CD4-positive, alpha-beta memory T cell (primary cell): Measurements from ENCODE around the gene LRRC72. TPM values are rescaled to one million over a fixed set of nuclear protein-coding genes. Genes with fewer than 3 reads are reported as not detected.
"Not testable (repeated sequence)": the region's sequence is repeated elsewhere in the genome, so short reads cannot be mapped to it uniquely, and the experiment has no call there.

Experiments used
- CTCF ChIA-PET: fragments of 350-600 bp; sonication (Branson Sonifier 250); formaldehyde crosslinking; loops from one replicate; lab custom pipeline; 2021; ENCODE audit warnings: inconsistent platforms; ENCODE audit not compliant: partially characterized antibody; lab: Charles Lee
- POLR2A ChIA-PET: fragments of 350-600 bp; sonication (Branson Sonifier 250); formaldehyde crosslinking; loops from one replicate; lab custom pipeline; 2021; ENCODE audit not compliant: partially characterized antibody; lab: Charles Lee
- DNase-seq, 5 donors: peaks; one replicate each; pipeline versions ENCODE4 v3.0.0 to v3.0.0-alpha.2; 2020 to 2022; ENCODE audit warnings: mixed read lengths in 1 of 5
- H3K27ac ChIP-seq: one replicate; pipeline ENCODE4 v1.7.0; 2013; ENCODE audit warnings: low read depth, low read length
- H3K27me3 ChIP-seq: 2 replicates; pipeline ENCODE4 v1.7.0; 2013; ENCODE audit warnings: mild to moderate bottlenecking, low read length, moderate library complexity; ENCODE audit not compliant: insufficient read depth
- H3K36me3 ChIP-seq: 2 replicates; pipeline ENCODE4 v1.7.0; 2013; ENCODE audit warnings: mild to moderate bottlenecking, low read length, moderate library complexity; ENCODE audit not compliant: insufficient read depth
- H3K4me1 ChIP-seq: 2 replicates; pipeline ENCODE4 v1.7.0; 2013; ENCODE audit warnings: mild to moderate bottlenecking, low read length, moderate library complexity; ENCODE audit not compliant: insufficient read depth
- H3K4me3 ChIP-seq, 2 donors: one replicate each; pipeline ENCODE4 v1.7.0; 2013; ENCODE audit warnings: low read length in 2 of 2, mild to moderate bottlenecking in 1 of 2
- H3K9me3 ChIP-seq, 2 donors: one replicate each; pipeline ENCODE4 v1.7.0; 2013; ENCODE audit warnings: low read length in 2 of 2, control low read depth in 1 of 2; ENCODE audit not compliant: control insufficient read depth in 1 of 2
- H3K27ac Mint-ChIP-seq, 7 donors: one replicate each; pipeline ENCODE4 v1.8.0; 2020 to 2021; ENCODE audit warnings: mixed read lengths in 7 of 7, mild to moderate bottlenecking in 6 of 7, inconsistent platforms in 3 of 7, moderate library complexity in 3 of 7
- H3K27me3 Mint-ChIP-seq, 2 donors: one replicate each; pipeline ENCODE4 v1.8.0; 2020 to 2021; ENCODE audit warnings: mixed read lengths in 2 of 2
- H3K36me3 Mint-ChIP-seq, 2 donors: one replicate each; pipeline ENCODE4 v1.8.0; 2020 to 2021; ENCODE audit warnings: mixed read lengths in 2 of 2, inconsistent platforms in 1 of 2, mild to moderate bottlenecking in 1 of 2
- H3K4me1 Mint-ChIP-seq, 4 donors: one replicate each; pipeline ENCODE4 v1.8.0; 2020 to 2021; ENCODE audit warnings: mixed read lengths in 4 of 4, mild to moderate bottlenecking in 1 of 4
- H3K4me3 Mint-ChIP-seq, 8 donors: one replicate each; pipeline ENCODE4 v1.8.0; 2020 to 2021; ENCODE audit warnings: mixed read lengths in 8 of 8, mild to moderate bottlenecking in 7 of 8, moderate library complexity in 6 of 8, inconsistent platforms in 3 of 8
- H3K9me3 Mint-ChIP-seq, 8 donors: one replicate each; pipeline ENCODE4 v1.8.0; 2020 to 2021; ENCODE audit warnings: mixed read lengths in 8 of 8, mild to moderate bottlenecking in 5 of 8, inconsistent platforms in 3 of 8, moderate library complexity in 1 of 8
- intact Hi-C: fragments of 100-400 bp; cut with micrococcal nuclease; formaldehyde crosslinking; loops from one replicate; pipeline ENCODE4 v1.15.1; 2023
- polyA plus RNA-seq, 2 donors: library from polyadenylated mRNA; unstranded; fragments of 300-500 nt; fragmentation: Illumina TruSeq; gene quantifications; one replicate each; pipeline ENCODE4 v1.2.3, GENCODE V29; 2021
- total RNA-seq, 2 experiments: library from RNA; stranded (reverse); gene quantifications; one replicate each; pipeline ENCODE4 v1.2.3, GENCODE V29; 2021

LRRC72 gene
- total and polyA plus RNA-seq, 4 experiments from 2014 or later, result not detected

GRCh38 chr7:16494551-16494950 is 32.1 kb upstream of the LRRC72 start:
- no peak overlapping the region for H3K4me3 ChIP-seq
- H3K9me3 ChIP-seq, result no peaks in the 10 kb centered on the region
- H3K27ac ChIP-seq, result no peak overlapping the region
- Mint-ChIP-seq H3K4me1 (no peaks in the 10 kb centered on the region), H3K9me3 (no peaks in the 10 kb centered on the region), H3K36me3 (no peaks in the 10 kb centered on the region), H3K4me3 (no peak overlapping the region), H3K27me3 (peaks cover 4 to 6% of the 10 kb centered on the region in 2 donors), H3K27ac (no peak overlapping the region)
- no peaks in the 10 kb centered on the region for H3K4me1 ChIP-seq
- H3K36me3 ChIP-seq, result no peaks in the 10 kb centered on the region
- ChIA-PET CTCF (interaction anchor here (1.2 kb wide), 1 partner anchor 423 kb away, joined by 3 read pairs; no protein-coding TSS in a partner anchor), POLR2A (no interaction called here)
- DNase-seq, result no peak
- intact Hi-C loops, result no loop called here
- no peaks in the 10 kb centered on the region for H3K27me3 ChIP-seq

GRCh38 chr7:16494955-16495719 is 31.5 kb upstream of the LRRC72 start:
- intact Hi-C loops, result no loop called here
- no peaks in the 10 kb centered on the region for H3K36me3 Mint-ChIP-seq
- CTCF ChIA-PET, result interaction anchor here (1.2 kb wide), 1 partner anchor 424 kb away, joined by 3 read pairs; no protein-coding TSS in a partner anchor

GRCh38 chr7:16498122-16498521 is 28.5 kb upstream of the LRRC72 start:
- intact Hi-C loops, result no loop called here
- Mint-ChIP-seq H3K9me3 (no peaks in the 10 kb centered on the region), H3K4me1 (no peaks in the 10 kb centered on the region), H3K36me3 (no peaks in the 10 kb centered on the region), H3K27me3 (peaks cover 6 to 9% of the 10 kb centered on the region in 2 donors), H3K27ac (no peak overlapping the region), H3K4me3 (no peak overlapping the region)
- Histone ChIP-seq H3K9me3 (no peaks in the 10 kb centered on the region), H3K36me3 (no peaks in the 10 kb centered on the region), H3K27ac (no peak overlapping the region), H3K27me3 (no peaks in the 10 kb centered on the region), H3K4me3 (no peak overlapping the region), H3K4me1 (no peaks in the 10 kb centered on the region)
- CTCF ChIA-PET, result interaction anchor here (0.7 to 1.3 kb wide), 3 partner anchors 11 to 67 kb away, joined by 3 to 4 read pairs (median 4); no protein-coding TSS in a partner anchor
- POLR2A ChIA-PET, result no interaction called here
- DNase-seq, result no peak

More at GRCh38 chr7:16494955-16495719, 31.5 kb upstream of the LRRC72 start:
- Histone ChIP-seq H3K4me1 (no peaks in the 10 kb centered on the region), H3K27me3 (no peaks in the 10 kb centered on the region), H3K27ac (no peak overlapping the region), H3K4me3 (no peak overlapping the region), H3K9me3 (no peaks in the 10 kb centered on the region), H3K36me3 (no peaks in the 10 kb centered on the region)
- no peak for DNase-seq
- H3K27me3 Mint-ChIP-seq, result peaks cover 4 to 6% of the 10 kb centered on the region in 2 donors
- POLR2A ChIA-PET, result no interaction called here
- no peak overlapping the region for H3K27ac Mint-ChIP-seq
- no peaks in the 10 kb centered on the region for H3K9me3 Mint-ChIP-seq
- no peaks in the 10 kb centered on the region for H3K4me1 Mint-ChIP-seq
- H3K4me3 Mint-ChIP-seq, result no peak overlapping the region

- no peaks in the 10 kb centered on the region for H3K4me1 ChIP-seq
- Mint-ChIP-seq H3K36me3 (no peaks in the 10 kb centered on the region), H3K9me3 (peaks cover 0 to 3% (median 0%) of the 10 kb centered on the region in 8 donors), H3K4me1 (no peaks in the 10 kb centered on the region), H3K27me3 (peaks cover 7 to 9% of the 10 kb centered on the region in 2 donors), H3K4me3 (no peak overlapping the region), H3K27ac (no peak overlapping the region)
- H3K4me3 ChIP-seq, result no peak overlapping the region
- intact Hi-C loops, result no loop called here
- H3K27ac ChIP-seq, result no peak overlapping the region
- H3K9me3 ChIP-seq, result no peaks in the 10 kb centered on the region
- DNase-seq, result no peak
- no peaks in the 10 kb centered on the region for H3K27me3 ChIP-seq
- CTCF ChIA-PET, result no interaction called here
- POLR2A ChIA-PET, result no interaction called here
- H3K36me3 ChIP-seq, result no peaks in the 10 kb centered on the region
Measured at GRCh38 chr7:16502303-16502702, 24.3 kb upstream of the LRRC72 start.

- Mint-ChIP-seq H3K4me3 (no peak overlapping the region), H3K27ac (no peak overlapping the region), H3K36me3 (no peaks in the 10 kb centered on the region), H3K9me3 (peaks cover 0 to 3% (median 0%) of the 10 kb centered on the region in 8 donors), H3K27me3 (peaks cover 7% of the 10 kb centered on the region in 2 donors), H3K4me1 (no peaks in the 10 kb centered on the region)
- Histone ChIP-seq H3K9me3 (no peaks in the 10 kb centered on the region), H3K4me1 (no peaks in the 10 kb centered on the region), H3K36me3 (no peaks in the 10 kb centered on the region), H3K27me3 (no peaks in the 10 kb centered on the region), H3K4me3 (no peak overlapping the region), H3K27ac (no peak overlapping the region)
- POLR2A ChIA-PET, result no interaction called here
- intact Hi-C loops, result no loop called here
- CTCF ChIA-PET, result interaction anchor here (2.0 kb wide), 1 partner anchor 9 kb away, joined by 4 read pairs; no protein-coding TSS in a partner anchor
- DNase-seq, result no peak
Measured at GRCh38 chr7:16504019-16504418, 22.6 kb upstream of the LRRC72 start.

GRCh38 chr7:16506422-16506821 is 20.2 kb upstream of the LRRC72 start:
- POLR2A ChIA-PET, H3K4me3 Mint-ChIP-seq, H3K36me3 Mint-ChIP-seq, H3K27ac Mint-ChIP-seq, H3K27me3 Mint-ChIP-seq, H3K27me3 ChIP-seq, H3K27ac ChIP-seq, H3K9me3 ChIP-seq, H3K4me1 ChIP-seq, H3K4me3 ChIP-seq, CTCF ChIA-PET, H3K36me3 ChIP-seq, H3K4me1 Mint-ChIP-seq, intact Hi-C loops, DNase-seq, H3K9me3 Mint-ChIP-seq: not testable (repeated sequence)

GRCh38 chr7:16509829-16510228 is 16.8 kb upstream of the LRRC72 start:
- H3K4me3 Mint-ChIP-seq, result no peak overlapping the region

More at GRCh38 chr7:16509829-16510228, 16.8 kb upstream of the LRRC72 start:
- H3K27me3 Mint-ChIP-seq, result peaks cover 0 to 2% of the 10 kb centered on the region in 2 donors
- CTCF ChIA-PET, result no interaction called here
- H3K27ac Mint-ChIP-seq, result no peak overlapping the region
- H3K27ac ChIP-seq, result no peak overlapping the region
- no peaks in the 10 kb centered on the region for H3K27me3 ChIP-seq
- no peaks in the 10 kb centered on the region for H3K4me1 ChIP-seq
- no peaks in the 10 kb centered on the region for H3K4me1 Mint-ChIP-seq
- intact Hi-C loops, result no loop called here
- no peaks in the 10 kb centered on the region for H3K9me3 ChIP-seq
- POLR2A ChIA-PET, result no interaction called here
- no peak for DNase-seq
- H3K36me3 ChIP-seq, result no peaks in the 10 kb centered on the region
- H3K36me3 Mint-ChIP-seq, result no peaks in the 10 kb centered on the region
- peaks cover 0 to 4% (median 0%) of the 10 kb centered on the region in 8 donors for H3K9me3 Mint-ChIP-seq
- H3K4me3 ChIP-seq, result no peak overlapping the region
